IMR-90 (cell line): ENCODE measurements around the gene CCDC28B. TPM values are rescaled to one million over a fixed set of nuclear protein-coding genes. Genes with fewer than 3 reads are reported as not detected.

Source experiments
- MXI1 ChIP-seq: IDR thresholded peaks from 2 replicates; pipeline ENCODE4 v1.6.1; 2012; ENCODE audit warnings: low read depth, mild to moderate bottlenecking, low read length, moderate library complexity, borderline replicate concordance
- POLR2A ChIP-seq: IDR thresholded peaks from 2 replicates; pipeline ENCODE4 v1.6.1; 2012; ENCODE audit warnings: mild to moderate bottlenecking, low read depth, low read length
- RFX5 ChIP-seq: IDR thresholded peaks from 2 replicates; pipeline ENCODE4 v1.8.0; 2012; ENCODE audit warnings: low read depth, mild to moderate bottlenecking, low read length, moderate library complexity
- polyA plus RNA-seq, 3 experiments: library from polyadenylated mRNA; depleted of rRNA; stranded (reverse); fragments of >200 nt; gene quantifications; 2 replicates each; pipeline ENCODE4 v1.2.3, GENCODE V29; 2012; ENCODE audit warnings: low replicate concordance in 1 of 3
- total RNA-seq: library from RNA; depleted of rRNA; stranded (reverse); fragments of >200 nt; gene quantifications from 2 replicates; pipeline ENCODE4 v1.2.3, GENCODE V29; 2012

The CCDC28B gene
- total and polyA plus RNA-seq, 2 of the 4 experiments (the other 2 are of a cell fraction), result 17.2 to 18.4 TPM

GRCh38 chr1:32179443-32180185 is 20.8 kb upstream of the CCDC28B start, which contains the start of gene TXLNA (continued):
- TF ChIP-seq MXI1, result peak; percentile 62; the same call in 1 of the 2 replicates
- TF ChIP-seq POLR2A, result peak; percentile 93
- TF ChIP-seq RFX5, result no peak
